Measurements from ENCODE around the gene CHEK2. TPM values are rescaled to one million over a fixed set of nuclear protein-coding genes. Genes with fewer than 3 reads are reported as not detected.
A peak's percentile ranks its signal among the peaks of the same experiment; 100 is the strongest.
"Not testable (repeated sequence)": the region's sequence is repeated elsewhere in the genome, so short reads cannot be mapped to it uniquely, and the experiment has no call there.

The CHEK2 gene
- total RNA-seq, 1 donor from 2014 or later: 8.3 TPM

- Mint-ChIP-seq H3K27ac (ENCODE audit: unreplicated experiment) (peak overlapping the region; percentile 84), H3K4me3 (ENCODE audit: unreplicated experiment) (peak overlapping the region; percentile 84), H3K4me1 (ENCODE audit: low read depth) (peaks cover 16% of the 10 kb centered on the region)
- not testable (repeated sequence) for DNase-seq (ENCODE audit: low spot score); H3K36me3 Mint-ChIP-seq (ENCODE audit: low read depth); H3K27me3 Mint-ChIP-seq (ENCODE audit: low read depth); H3K9me3 Mint-ChIP-seq (ENCODE audit: low read depth)
These were observed 62.6 kb downstream of the CHEK2 start for GRCh38 chr22:28678778-28679610.

DNA sequence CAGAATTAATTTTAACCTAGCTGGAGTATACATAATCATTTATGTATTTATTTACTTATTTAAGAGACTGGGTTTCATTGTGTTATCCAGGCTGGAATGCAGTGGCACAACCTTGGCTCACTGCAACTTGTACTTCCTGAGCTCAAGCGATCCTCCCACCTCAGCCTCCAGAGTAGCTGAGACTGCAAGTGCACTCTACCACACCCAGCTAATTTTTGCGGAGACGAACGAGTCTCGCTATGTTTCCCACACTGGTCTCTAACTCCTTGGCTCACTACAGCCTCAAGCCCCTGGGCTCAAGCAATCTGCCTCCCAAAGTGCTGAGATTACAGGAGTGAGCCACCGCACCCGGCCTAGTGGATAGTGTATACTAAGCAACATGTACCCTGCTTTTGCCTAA, 63.5 kb downstream of the CHEK2 start:
- DNase-seq (ENCODE audit: low spot score); H3K4me3 Mint-ChIP-seq (ENCODE audit: unreplicated experiment); H3K36me3 Mint-ChIP-seq (ENCODE audit: low read depth): not testable (repeated sequence)

GRCh38 chr22:28674121-28674563, 67.5 kb downstream of the CHEK2 start:
- H3K4me3 Mint-ChIP-seq (ENCODE audit: unreplicated experiment): no peak overlapping the region
- TF ChIP-seq CTCF (IDR thresholded peaks at IDR 0.05): no peak
- no peaks in the 10 kb centered on the region for H3K36me3 Mint-ChIP-seq (ENCODE audit: low read depth)
- H3K27ac Mint-ChIP-seq (ENCODE audit: unreplicated experiment): no peak overlapping the region
- peaks cover 17% of the 10 kb centered on the region for H3K4me1 Mint-ChIP-seq (ENCODE audit: low read depth)
- H3K27me3 Mint-ChIP-seq (ENCODE audit: low read depth): no peaks in the 10 kb centered on the region
- peaks cover 8% of the 10 kb centered on the region for H3K9me3 Mint-ChIP-seq (ENCODE audit: low read depth)
- DNase-seq (ENCODE audit: low spot score): no peak

More for the DNA sequence above, 63.5 kb downstream of the CHEK2 start:
- not testable (repeated sequence) for H3K27ac Mint-ChIP-seq (ENCODE audit: unreplicated experiment); H3K27me3 Mint-ChIP-seq (ENCODE audit: low read depth); H3K9me3 Mint-ChIP-seq (ENCODE audit: low read depth)
- peaks cover 20% of the 10 kb centered on the region for H3K4me1 Mint-ChIP-seq (ENCODE audit: low read depth)

GRCh38 chr22:28670756-28671155, 70.9 kb downstream of the CHEK2 start:
- no peak for DNase-seq (ENCODE audit: low spot score)
- Mint-ChIP-seq H3K27ac (ENCODE audit: unreplicated experiment) (no peak overlapping the region), H3K9me3 (ENCODE audit: low read depth) (peaks cover 8% of the 10 kb centered on the region), H3K4me1 (ENCODE audit: low read depth) (peaks cover 7% of the 10 kb centered on the region), H3K27me3 (ENCODE audit: low read depth) (no peaks in the 10 kb centered on the region), H3K36me3 (ENCODE audit: low read depth) (no peaks in the 10 kb centered on the region), H3K4me3 (ENCODE audit: unreplicated experiment) (no peak overlapping the region)
- no peak for TF ChIP-seq CTCF (IDR thresholded peaks at IDR 0.05)

GRCh38 chr22:28670161-28670560, 71.5 kb downstream of the CHEK2 start:
- no peak for DNase-seq (ENCODE audit: low spot score)
- peaks cover 7% of the 10 kb centered on the region for H3K4me1 Mint-ChIP-seq (ENCODE audit: low read depth)
- peaks cover 8% of the 10 kb centered on the region for H3K9me3 Mint-ChIP-seq (ENCODE audit: low read depth)
- no peak for TF ChIP-seq CTCF (IDR thresholded peaks at IDR 0.05)
- no peak overlapping the region for H3K4me3 Mint-ChIP-seq (ENCODE audit: unreplicated experiment)
- no peaks in the 10 kb centered on the region for H3K27me3 Mint-ChIP-seq (ENCODE audit: low read depth)
- no peaks in the 10 kb centered on the region for H3K36me3 Mint-ChIP-seq (ENCODE audit: low read depth)
- no peak overlapping the region for H3K27ac Mint-ChIP-seq (ENCODE audit: unreplicated experiment)

- no peak for TF ChIP-seq CTCF (IDR thresholded peaks at IDR 0.05)
- DNase-seq (ENCODE audit: low spot score): no peak
- H3K4me3 Mint-ChIP-seq (ENCODE audit: unreplicated experiment): no peak overlapping the region
- no peak overlapping the region for H3K27ac Mint-ChIP-seq (ENCODE audit: unreplicated experiment)
- peaks cover 7% of the 10 kb centered on the region for H3K4me1 Mint-ChIP-seq (ENCODE audit: low read depth)
- H3K9me3 Mint-ChIP-seq (ENCODE audit: low read depth): peaks cover 8% of the 10 kb centered on the region
- H3K36me3 Mint-ChIP-seq (ENCODE audit: low read depth): no peaks in the 10 kb centered on the region
- H3K27me3 Mint-ChIP-seq (ENCODE audit: low read depth): no peaks in the 10 kb centered on the region
These were observed 72.2 kb downstream of the CHEK2 start for GRCh38 chr22:28669387-28669786.

- not testable (repeated sequence) for H3K4me1 Mint-ChIP-seq (ENCODE audit: low read depth); H3K36me3 Mint-ChIP-seq (ENCODE audit: low read depth); H3K27me3 Mint-ChIP-seq (ENCODE audit: low read depth); H3K27ac Mint-ChIP-seq (ENCODE audit: unreplicated experiment); H3K4me3 Mint-ChIP-seq (ENCODE audit: unreplicated experiment); DNase-seq (ENCODE audit: low spot score); H3K9me3 Mint-ChIP-seq (ENCODE audit: low read depth)
These were observed 78.1 kb downstream of the CHEK2 start for GRCh38 chr22:28663569-28663942.
